ENCODE data around the gene LRRC74A.

DNA sequence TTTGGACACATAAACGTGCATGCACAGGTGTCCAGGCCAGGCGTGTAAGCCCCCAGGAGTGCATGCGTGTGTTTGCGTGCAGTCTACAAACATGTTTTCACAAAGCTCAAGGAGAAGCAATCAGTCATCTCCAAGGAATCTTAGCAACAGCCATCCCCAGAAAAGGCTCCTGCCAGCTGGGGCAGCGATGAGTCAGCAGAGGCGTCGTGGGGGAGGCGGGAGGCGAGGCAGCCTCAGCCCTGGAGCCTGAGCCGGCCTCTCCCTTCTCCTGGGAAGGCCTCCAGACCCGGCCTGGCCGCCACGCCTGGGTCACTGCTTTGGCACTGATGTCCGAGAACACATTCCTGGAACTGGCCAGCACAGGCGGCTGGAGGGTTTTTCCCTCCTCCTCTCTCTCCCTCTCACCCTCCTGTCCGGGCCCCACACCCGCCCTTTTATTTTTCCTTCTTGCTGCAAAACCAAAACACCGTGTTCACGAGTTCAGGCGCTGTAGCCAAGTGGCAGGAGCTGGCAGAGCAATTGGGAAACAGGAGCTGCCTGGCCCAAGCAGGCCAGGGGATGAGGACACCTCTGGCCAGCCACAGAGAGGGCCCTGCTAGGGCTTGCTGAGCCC is 92.7 kb downstream of the LRRC74A start:
- TF ChIP-seq POLR2A (IDR thresholded peaks at IDR 0.05; ENCODE audit: low read depth, low read length) (no peak), POLR2AphosphoS5 (IDR thresholded peaks at IDR 0.05; ENCODE audit: low read depth, low read length) (no peak), TAF1 (IDR thresholded peaks at IDR 0.05; ENCODE audit: low read depth, low read length) (no peak), SPI1 (IDR thresholded peaks at IDR 0.05; ENCODE audit: low read depth, low read length) (no peak)
